T-helper 17 cell (primary cell): ENCODE results near the gene MACROD2. TPM values are rescaled to one million over a fixed set of nuclear protein-coding genes. Genes with fewer than 3 reads are reported as not detected.

Source experiments
- ATAC-seq: fragments of 150-1000 bp; cut with Tn5 transposase; 2 replicates; pipeline ENCODE4 v1.10.0; 2021; ENCODE audit warnings: mild to moderate bottlenecking, moderate library complexity
- DNase-seq, 3 donors: peaks; one replicate each; pipeline versions ENCODE4 v3.0.0 to v3.0.0-alpha.2; 2020 to 2021
- H3K9me3 ChIP-seq: one replicate; pipeline ENCODE4 v1.7.0; 2013; ENCODE audit warnings: low read length, mild to moderate bottlenecking; ENCODE audit not compliant: control insufficient read depth, poor library complexity, severe bottlenecking
- H3K27ac Mint-ChIP-seq: one replicate; pipeline ENCODE4 v1.8.0; 2022; ENCODE audit warnings: mild to moderate bottlenecking, moderate library complexity, mixed read lengths
- H3K27me3 Mint-ChIP-seq: one replicate; pipeline ENCODE4 v1.8.0; 2022; ENCODE audit warnings: mixed read lengths
- H3K36me3 Mint-ChIP-seq: one replicate; pipeline ENCODE4 v1.8.0; 2022; ENCODE audit warnings: low read depth, mixed read lengths
- H3K4me1 Mint-ChIP-seq: one replicate; pipeline ENCODE4 v1.8.0; 2022; ENCODE audit warnings: mild to moderate bottlenecking, mixed read lengths
- H3K4me3 Mint-ChIP-seq: one replicate; pipeline ENCODE4 v1.8.0; 2022; ENCODE audit warnings: mild to moderate bottlenecking, moderate library complexity, mixed read lengths
- total RNA-seq, 4 donors: library from RNA in 2 of 4; stranded (reverse) in 2 of 4; gene quantifications; one replicate each; pipeline ENCODE4 v1.2.3 and lab custom pipeline; 2022 to 2026

The MACROD2 gene
- total RNA-seq, 2 donors from 2014 or later: 0.85 TPM; not detected in 1

DNA sequence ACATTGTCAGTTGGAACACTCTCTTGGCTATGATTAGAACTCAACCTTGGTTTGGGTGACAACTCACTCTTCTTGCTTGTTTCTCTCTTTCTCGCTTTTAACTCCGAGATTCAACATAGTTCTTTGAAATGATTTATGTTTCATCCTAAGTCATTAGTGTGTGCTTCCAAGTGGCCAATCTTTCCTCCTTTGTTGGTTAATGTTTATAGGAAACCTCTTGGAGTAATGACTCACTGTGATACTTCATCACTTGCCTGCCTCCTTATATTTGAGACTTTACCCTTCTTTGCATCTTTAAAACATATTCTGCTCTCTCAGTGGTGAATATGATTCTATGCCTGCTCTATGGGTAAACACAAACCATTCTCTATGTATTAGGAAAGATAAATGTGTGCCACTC lies 621.8 kb downstream of the MACROD2 start:
- Mint-ChIP-seq H3K4me1 (no peaks in the 10 kb centered on the region), H3K4me3 (no peak overlapping the region), H3K36me3 (no peaks in the 10 kb centered on the region), H3K27me3 (no peaks in the 10 kb centered on the region), H3K27ac (no peak overlapping the region)
- ATAC-seq: no peak
- DNase-seq: no peak
- H3K9me3 ChIP-seq: no peaks in the 10 kb centered on the region

DNA sequence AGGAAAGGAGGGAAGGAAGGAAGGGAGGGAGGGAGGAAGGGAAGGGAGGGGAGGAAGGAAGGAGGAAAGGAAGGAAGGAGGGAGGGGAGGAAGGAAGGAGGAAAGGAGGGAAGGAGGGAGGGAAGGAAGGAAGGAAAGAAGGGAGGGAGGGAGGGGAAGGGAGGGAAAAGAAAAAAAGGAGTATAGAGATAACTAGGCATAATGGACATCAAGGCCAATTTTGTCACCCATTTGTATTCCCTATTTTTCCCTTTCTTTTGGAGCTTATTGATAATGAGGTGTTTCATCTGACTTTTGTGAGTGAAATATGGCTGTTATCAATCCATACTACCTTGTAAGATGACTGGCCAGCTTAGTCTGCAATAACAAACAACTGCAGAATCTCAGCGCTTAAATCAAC lies 624.1 kb downstream of the MACROD2 start:
- no peaks in the 10 kb centered on the region for H3K4me1 Mint-ChIP-seq
- H3K9me3 ChIP-seq: no peaks in the 10 kb centered on the region
- ATAC-seq (no peak), DNase-seq (no peak)
- H3K27ac Mint-ChIP-seq: no peak overlapping the region
- no peaks in the 10 kb centered on the region for H3K36me3 Mint-ChIP-seq
- H3K27me3 Mint-ChIP-seq: no peaks in the 10 kb centered on the region
- H3K4me3 Mint-ChIP-seq: no peak overlapping the region

DNA sequence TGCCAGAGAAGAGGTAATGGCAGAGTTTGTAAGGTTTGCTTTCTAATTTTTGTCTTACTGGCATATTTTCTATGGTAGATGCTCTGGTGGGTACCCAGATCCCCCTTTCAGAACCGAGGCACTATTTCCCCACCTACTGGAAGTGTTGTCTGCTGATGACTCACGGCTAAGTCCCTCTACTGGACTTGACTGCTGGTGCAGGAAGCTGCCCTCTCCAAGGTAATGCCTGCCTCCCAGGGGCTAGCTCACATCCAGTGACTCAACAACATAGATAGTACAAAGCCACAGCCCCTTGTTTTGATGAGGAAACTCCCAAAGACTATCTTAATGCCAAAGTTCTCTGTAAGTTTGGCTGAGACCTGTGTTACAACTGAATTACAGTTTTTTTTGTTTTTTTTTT lies 627.5 kb downstream of the MACROD2 start:
- ATAC-seq (no peak), DNase-seq (no peak)
- H3K27ac Mint-ChIP-seq: no peak overlapping the region
- H3K27me3 Mint-ChIP-seq: no peaks in the 10 kb centered on the region
- H3K4me3 Mint-ChIP-seq: no peak overlapping the region
- no peaks in the 10 kb centered on the region for H3K9me3 ChIP-seq
- H3K36me3 Mint-ChIP-seq: no peaks in the 10 kb centered on the region
- H3K4me1 Mint-ChIP-seq: no peaks in the 10 kb centered on the region

DNA sequence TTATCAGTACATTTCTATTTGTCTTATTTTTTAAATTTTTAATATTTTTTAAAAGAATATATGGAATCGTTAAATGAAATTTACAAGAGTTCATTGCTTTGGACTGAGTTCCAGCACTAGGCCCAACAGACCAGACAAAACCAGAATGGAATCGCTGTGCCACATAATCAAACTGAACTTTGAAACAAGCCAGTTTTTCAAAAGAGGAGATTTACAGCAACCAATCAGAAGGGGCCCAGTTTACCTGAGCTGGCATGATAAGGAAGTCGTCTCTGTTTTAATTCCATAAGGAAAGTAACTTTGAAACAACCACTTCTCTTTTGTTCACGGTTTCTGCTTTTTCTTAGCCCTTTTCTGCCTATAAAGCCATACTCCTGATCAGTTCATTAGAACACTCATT lies 635.7 kb downstream of the MACROD2 start:
- DNase-seq: no peak

DNA sequence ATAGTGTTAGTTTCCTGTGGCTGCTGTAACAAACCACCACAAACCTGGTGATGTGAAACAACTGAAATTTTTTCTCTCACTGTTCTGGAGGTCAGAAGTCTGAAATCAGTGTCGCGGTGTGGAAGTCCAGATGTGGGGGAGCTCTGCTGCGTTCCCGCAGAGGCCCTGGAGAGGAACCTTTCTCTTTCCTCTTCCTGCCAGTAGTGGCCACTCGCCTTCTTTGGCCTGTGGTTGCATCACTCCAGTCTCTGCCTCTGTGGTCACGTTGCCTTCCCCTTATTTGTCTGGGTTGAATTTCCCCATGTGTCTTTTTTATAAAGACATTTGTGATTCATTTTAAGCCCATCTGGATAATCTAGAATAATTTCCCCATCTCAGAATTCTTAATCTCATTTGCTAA lies 637.6 kb downstream of the MACROD2 start:
- Mint-ChIP-seq H3K27ac (no peak overlapping the region), H3K4me3 (no peak overlapping the region), H3K4me1 (no peaks in the 10 kb centered on the region), H3K36me3 (no peaks in the 10 kb centered on the region), H3K27me3 (no peaks in the 10 kb centered on the region)
- no peaks in the 10 kb centered on the region for H3K9me3 ChIP-seq
- ATAC-seq (no peak), DNase-seq (no peak)

More for the DNA sequence above, 635.7 kb downstream of the MACROD2 start:
- Mint-ChIP-seq H3K27ac (no peak overlapping the region), H3K4me1 (no peaks in the 10 kb centered on the region), H3K27me3 (no peaks in the 10 kb centered on the region), H3K4me3 (no peak overlapping the region), H3K36me3 (no peaks in the 10 kb centered on the region)
- no peak for ATAC-seq
- H3K9me3 ChIP-seq: no peaks in the 10 kb centered on the region

DNA sequence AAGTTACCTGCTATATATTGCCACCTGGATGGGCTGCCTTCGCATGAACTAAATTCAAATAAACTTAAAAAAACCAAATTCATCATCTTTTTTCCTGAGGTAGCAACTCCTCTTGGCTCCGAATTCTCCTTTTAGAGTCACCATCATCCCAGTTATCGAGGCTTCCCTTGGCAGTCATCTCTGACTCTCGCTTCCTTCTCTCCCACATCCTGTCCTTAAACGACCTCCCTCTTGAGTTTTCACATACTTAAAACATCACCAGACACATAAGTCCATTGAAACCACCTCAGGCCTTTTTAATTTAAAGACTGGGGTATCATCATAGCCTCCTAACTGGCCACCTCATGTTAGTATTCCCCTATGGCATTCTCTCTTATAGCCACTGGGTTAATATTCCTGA lies 638.2 kb downstream of the MACROD2 start:
- Mint-ChIP-seq H3K4me3 (no peak overlapping the region), H3K27me3 (no peaks in the 10 kb centered on the region), H3K36me3 (no peaks in the 10 kb centered on the region), H3K4me1 (no peaks in the 10 kb centered on the region), H3K27ac (no peak overlapping the region)
- no peaks in the 10 kb centered on the region for H3K9me3 ChIP-seq
- DNase-seq: no peak
- ATAC-seq: no peak

DNA sequence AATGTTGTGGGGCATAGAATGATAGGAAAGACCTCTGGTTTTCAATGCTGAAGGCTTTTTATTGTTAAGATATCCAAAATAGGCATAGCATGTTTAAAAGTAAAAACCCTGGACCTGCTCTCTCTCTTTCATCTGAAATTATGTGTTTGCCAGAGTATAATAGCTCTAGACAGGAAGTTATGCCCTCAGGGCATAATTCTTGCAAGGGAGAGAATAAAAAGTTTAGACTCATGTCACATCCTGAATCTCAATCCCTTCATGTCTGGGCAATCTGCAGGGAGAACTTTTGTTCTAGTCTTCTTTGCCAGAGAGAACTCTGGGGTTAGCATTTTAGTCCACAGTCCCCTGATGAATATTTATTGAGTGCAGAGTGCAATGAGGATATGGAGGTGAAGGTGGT lies 639.3 kb downstream of the MACROD2 start:
- no peak for DNase-seq
- no peaks in the 10 kb centered on the region for H3K9me3 ChIP-seq
- no peaks in the 10 kb centered on the region for H3K27me3 Mint-ChIP-seq
- H3K4me3 Mint-ChIP-seq: no peak overlapping the region
- no peak overlapping the region for H3K27ac Mint-ChIP-seq
- no peaks in the 10 kb centered on the region for H3K4me1 Mint-ChIP-seq
- H3K36me3 Mint-ChIP-seq: no peaks in the 10 kb centered on the region
- ATAC-seq: no peak

DNA sequence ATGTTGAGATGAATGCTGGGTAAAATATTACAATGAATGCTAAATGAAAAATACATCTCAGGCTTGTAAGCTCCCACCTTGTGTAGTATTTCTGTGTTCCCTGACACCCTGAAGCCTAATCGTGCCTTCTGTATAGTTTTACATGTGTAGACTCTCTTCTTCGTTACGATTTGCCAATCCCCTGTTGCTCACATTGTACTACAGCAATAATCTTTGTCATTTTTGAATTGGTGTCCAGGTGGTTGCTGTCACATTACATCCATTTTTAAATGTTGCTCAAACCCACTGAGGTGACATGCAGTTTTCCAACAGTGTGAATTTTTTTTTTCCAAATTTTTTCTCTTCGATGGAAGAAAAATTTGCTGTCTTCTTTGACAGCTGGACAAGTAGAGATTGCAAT lies 642.1 kb downstream of the MACROD2 start:
- no peaks in the 10 kb centered on the region for H3K36me3 Mint-ChIP-seq

DNA sequence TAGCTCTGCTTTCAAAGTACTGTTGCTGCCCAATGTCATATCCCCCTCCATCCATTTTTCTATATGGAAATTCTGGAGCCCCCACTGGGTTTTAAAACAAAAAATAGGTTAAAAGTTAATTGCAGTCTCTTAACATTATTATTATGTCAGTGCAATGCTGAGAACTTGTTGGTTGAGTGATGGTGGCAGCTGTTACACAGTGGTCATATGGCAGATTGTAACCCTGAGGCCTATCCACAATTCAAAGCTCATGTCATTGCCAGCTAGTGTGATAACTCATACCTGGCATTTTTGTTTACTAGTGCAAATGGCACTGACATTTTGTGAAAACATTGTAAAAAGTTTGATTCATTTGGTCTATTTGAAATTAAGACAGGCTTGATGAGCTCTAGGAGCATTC lies 647.8 kb downstream of the MACROD2 start:
- Mint-ChIP-seq H3K27me3 (no peaks in the 10 kb centered on the region), H3K4me3 (no peak overlapping the region), H3K4me1 (no peaks in the 10 kb centered on the region), H3K27ac (no peak overlapping the region), H3K36me3 (no peaks in the 10 kb centered on the region)
- no peak for ATAC-seq
- no peak for DNase-seq
- H3K9me3 ChIP-seq: no peaks in the 10 kb centered on the region

More for the DNA sequence above, 642.1 kb downstream of the MACROD2 start:
- no peak for DNase-seq
- no peaks in the 10 kb centered on the region for H3K9me3 ChIP-seq
- no peaks in the 10 kb centered on the region for H3K4me1 Mint-ChIP-seq
- ATAC-seq: no peak
- H3K27me3 Mint-ChIP-seq: no peaks in the 10 kb centered on the region
- no peak overlapping the region for H3K27ac Mint-ChIP-seq
- H3K4me3 Mint-ChIP-seq: no peak overlapping the region

DNA sequence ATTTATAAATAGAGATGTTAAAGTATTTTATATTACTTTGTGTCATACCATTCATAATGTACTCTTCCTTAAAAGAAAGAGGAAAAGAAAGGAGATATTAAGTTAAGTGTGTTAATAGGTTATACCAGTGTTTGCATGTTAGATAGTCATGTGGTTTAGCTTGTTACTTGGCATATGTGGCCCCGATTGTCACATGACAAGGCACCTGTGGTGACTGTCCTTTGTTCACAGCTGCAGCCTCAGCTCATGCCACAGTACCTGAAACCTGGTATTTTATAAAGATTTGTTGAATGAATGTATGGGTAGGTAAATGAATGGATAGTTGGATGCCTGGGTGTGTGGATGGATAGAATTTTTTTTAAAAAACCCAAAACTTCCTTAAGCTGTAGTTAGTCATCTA lies 648.2 kb downstream of the MACROD2 start:
- H3K9me3 ChIP-seq: no peaks in the 10 kb centered on the region
- no peaks in the 10 kb centered on the region for H3K4me1 Mint-ChIP-seq
- H3K27ac Mint-ChIP-seq: no peak overlapping the region
- no peak overlapping the region for H3K4me3 Mint-ChIP-seq
- H3K27me3 Mint-ChIP-seq: no peaks in the 10 kb centered on the region
- ATAC-seq: no peak
- H3K36me3 Mint-ChIP-seq: no peaks in the 10 kb centered on the region
- DNase-seq: no peak

DNA sequence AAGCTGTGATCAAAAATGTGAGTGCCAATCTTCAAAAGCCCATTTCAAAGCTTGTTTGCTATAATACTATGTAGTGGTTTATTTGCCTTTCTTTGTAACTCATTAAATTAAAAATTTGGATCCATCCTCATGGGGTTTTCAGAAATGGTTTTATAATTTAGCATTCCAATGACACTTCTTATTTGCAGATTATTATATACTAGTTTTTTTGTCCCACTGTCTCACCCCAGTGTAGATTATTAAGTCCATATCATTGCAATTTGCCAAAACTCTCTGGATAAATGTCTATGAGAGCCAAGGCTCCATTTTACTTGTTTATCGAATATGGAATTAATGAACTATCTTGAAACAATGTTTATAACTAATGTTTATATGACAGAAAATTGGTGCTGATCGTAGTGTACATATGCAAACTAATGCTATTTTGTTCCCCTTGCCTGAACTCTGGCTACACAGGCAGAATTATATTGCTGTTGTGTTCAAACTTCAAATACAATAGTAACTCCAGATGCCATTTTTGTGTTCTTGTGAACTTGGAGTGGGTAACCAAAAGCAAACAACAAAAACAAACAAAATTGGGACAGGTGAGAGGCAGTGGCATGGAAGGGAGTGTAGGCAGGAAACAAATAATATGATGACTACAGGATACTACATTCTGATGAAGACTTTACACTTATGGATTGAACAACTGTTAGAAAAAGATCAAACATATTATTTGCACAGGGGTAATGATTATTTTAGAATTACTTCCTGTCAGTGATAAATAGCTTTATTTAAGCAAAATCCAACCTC lies 649.2 kb downstream of the MACROD2 start:
- Mint-ChIP-seq H3K36me3 (no peaks in the 10 kb centered on the region), H3K27ac (no peak overlapping the region), H3K4me1 (no peaks in the 10 kb centered on the region), H3K4me3 (no peak overlapping the region), H3K27me3 (no peaks in the 10 kb centered on the region)
- DNase-seq (no peak), ATAC-seq (no peak)
- no peaks in the 10 kb centered on the region for H3K9me3 ChIP-seq

DNA sequence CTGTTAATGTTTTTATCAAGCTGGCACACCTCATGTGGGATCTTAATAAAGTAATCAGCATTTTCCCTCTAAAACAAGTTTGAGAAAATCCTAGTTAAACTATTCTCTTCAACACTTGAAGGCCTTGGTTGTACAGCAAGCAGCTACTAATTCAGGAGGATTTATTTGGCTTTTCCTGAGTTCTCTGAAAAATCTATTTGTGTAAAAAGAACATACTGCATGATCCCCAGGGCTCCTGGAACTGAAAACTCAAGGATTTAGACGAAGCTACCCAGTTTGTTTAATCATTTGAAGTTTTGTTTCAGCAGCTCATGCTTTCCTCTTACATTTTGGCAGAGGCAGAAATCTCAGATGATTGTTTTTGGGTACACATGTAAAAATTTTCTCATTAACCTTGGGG lies 651.7 kb downstream of the MACROD2 start:
- H3K27me3 Mint-ChIP-seq: no peaks in the 10 kb centered on the region
- no peak for DNase-seq
- ATAC-seq: no peak
- no peak overlapping the region for H3K27ac Mint-ChIP-seq
- H3K36me3 Mint-ChIP-seq: no peaks in the 10 kb centered on the region
- H3K4me1 Mint-ChIP-seq: no peaks in the 10 kb centered on the region
- H3K4me3 Mint-ChIP-seq: no peak overlapping the region
- no peaks in the 10 kb centered on the region for H3K9me3 ChIP-seq

DNA sequence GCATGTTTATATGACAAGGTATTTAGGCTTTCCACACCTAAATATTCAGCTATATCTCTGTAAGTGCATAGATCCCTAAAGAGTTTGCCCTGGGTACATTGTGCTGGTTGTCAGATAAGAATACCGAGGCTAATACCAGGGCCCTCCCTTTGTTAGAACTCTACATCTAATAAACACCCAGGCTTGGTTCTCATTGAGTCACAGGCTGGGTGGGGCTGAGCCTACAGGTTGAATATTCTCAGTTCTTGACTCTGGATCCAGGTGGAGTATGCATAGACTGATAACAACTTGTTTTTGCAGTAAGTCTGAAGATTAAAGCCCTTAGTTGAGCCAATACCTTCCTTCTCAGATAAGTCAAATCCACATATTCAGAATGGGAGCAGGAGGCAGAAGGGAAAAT lies 654.3 kb downstream of the MACROD2 start:
- no peaks in the 10 kb centered on the region for H3K9me3 ChIP-seq

DNA sequence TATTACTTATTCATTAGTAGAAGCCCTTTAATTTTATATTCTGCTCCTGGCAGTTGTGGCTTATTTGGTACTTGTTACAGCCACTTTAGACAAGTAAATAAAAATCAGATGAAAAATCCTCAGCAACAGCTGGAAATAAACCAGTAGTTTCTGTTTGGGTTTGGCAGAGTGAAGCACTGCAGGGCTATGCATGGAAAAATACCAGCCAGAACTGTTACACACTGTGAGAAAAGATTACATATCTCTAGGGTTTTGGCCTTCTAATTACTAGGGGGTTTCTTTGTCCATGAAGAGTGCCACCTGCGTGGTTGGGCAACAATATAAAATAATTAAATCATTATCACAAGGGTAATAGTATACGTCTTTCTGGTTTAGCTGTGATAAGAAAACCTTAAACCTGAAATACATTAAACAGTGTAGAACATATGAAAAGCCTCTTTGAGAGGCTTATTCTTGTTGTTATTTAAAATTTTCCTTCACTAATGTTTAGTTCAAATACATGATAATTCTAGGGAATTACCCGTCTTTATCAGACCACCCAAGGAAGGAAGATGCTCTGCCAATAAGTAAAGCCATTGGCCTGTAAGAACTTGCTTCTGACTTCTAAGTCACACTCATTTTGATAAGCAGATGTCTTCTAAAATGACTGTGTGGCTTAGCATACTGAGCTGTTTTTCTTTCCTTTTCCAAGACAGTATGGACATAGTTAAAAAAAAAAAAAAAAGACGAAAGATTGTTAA lies 662.1 kb downstream of the MACROD2 start:
- Mint-ChIP-seq H3K27me3 (no peaks in the 10 kb centered on the region), H3K4me1 (no peaks in the 10 kb centered on the region), H3K27ac (no peak overlapping the region), H3K36me3 (no peaks in the 10 kb centered on the region), H3K4me3 (no peak overlapping the region)
- DNase-seq: no peak
- ATAC-seq: no peak
- no peaks in the 10 kb centered on the region for H3K9me3 ChIP-seq

More for the DNA sequence above, 654.3 kb downstream of the MACROD2 start:
- no peak overlapping the region for H3K27ac Mint-ChIP-seq
- no peaks in the 10 kb centered on the region for H3K27me3 Mint-ChIP-seq
- no peaks in the 10 kb centered on the region for H3K36me3 Mint-ChIP-seq
- ATAC-seq (no peak), DNase-seq (no peak)
- no peaks in the 10 kb centered on the region for H3K4me1 Mint-ChIP-seq
- H3K4me3 Mint-ChIP-seq: no peak overlapping the region
